ENCODE measurements around the gene THSD7A. TPM values are rescaled to one million over a fixed set of nuclear protein-coding genes. Genes with fewer than 3 reads are reported as not detected.

Gene THSD7A
- total and polyA plus RNA-seq, 2 of the 4 experiments (the other 2 are of a cell fraction): 0.02 to 0.18 TPM

- Histone ChIP-seq H3K4me2 (ENCODE audit: low read depth, low read length) (no peak overlapping the region), H3K9me1 (ENCODE audit: insufficient read depth, low read length) (no peaks in the 10 kb centered on the region), H3K9me3 (ENCODE audit: control insufficient read depth, insufficient read depth, low read length) (peaks cover 1% of the 10 kb centered on the region), H2BK20ac (ENCODE audit: low read depth, low read length) (no peak overlapping the region), H3K27ac (ENCODE audit: insufficient read depth, low read length) (no peak overlapping the region), H3K56ac (ENCODE audit: extremely low read depth, insufficient read depth, low read length) (no peak overlapping the region), H2BK15ac (ENCODE audit: low read depth, low read length) (no peak overlapping the region), H4K5ac (ENCODE audit: low read depth, low read length) (no peak overlapping the region), H3K79me1 (ENCODE audit: low read depth in 1 of 2, low read length in 2 of 2) (no peaks in the 10 kb centered on the region), H4K20me1 (ENCODE audit: insufficient read depth, low read length) (no peaks in the 10 kb centered on the region), H3K9ac (ENCODE audit: low read depth, low read length) (no peak overlapping the region), H3K23ac (ENCODE audit: low read depth, low read length) (no peak overlapping the region), H3K14ac (replicated peaks; ENCODE audit: low read depth, low read length) (no peak overlapping the region), H3K4me3 (ENCODE audit: insufficient read depth, low read depth, low read length) (no peak overlapping the region), H2AFZ (replicated peaks; ENCODE audit: low read length, poor library complexity) (no peak overlapping the region), H4K8ac (ENCODE audit: low read depth in 2 of 2, low read length in 2 of 2) (no peak overlapping the region), H3K27me3 (ENCODE audit: control insufficient read depth, insufficient read depth, low read length) (no peaks in the 10 kb centered on the region), H4K91ac (ENCODE audit: insufficient read depth, low read depth, low read length) (no peak overlapping the region), H3K36me3 (ENCODE audit: control insufficient read depth, insufficient read depth, low read length) (no peaks in the 10 kb centered on the region), H2AK5ac (ENCODE audit: low read depth, low read length) (no peak overlapping the region), H2AK9ac (replicated peaks; ENCODE audit: low read depth, low read length, poor library complexity) (no peak overlapping the region), H3K4me1 (ENCODE audit: control insufficient read depth, insufficient read depth, low read length) (no peaks in the 10 kb centered on the region), H2BK5ac (ENCODE audit: low read depth, low read length, poor library complexity, severe bottlenecking) (no peak overlapping the region), H2BK120ac (ENCODE audit: low read depth, low read length) (no peak overlapping the region), H3K18ac (ENCODE audit: low read depth, low read length) (no peak overlapping the region), H3K4ac (ENCODE audit: low read depth, low read length) (no peak overlapping the region)
- intact Hi-C loops (cut with micrococcal nuclease) (no loop called here), dilution Hi-C loops (cut with HindIII; ENCODE audit: low sequenced_read_pairs, unreplicated experiment) (no loop called here), in situ Hi-C loops (cut with MboI; ENCODE audit: low sequenced_read_pairs) (no loop called here)
- 90% methylated on average over 2 of the region's 6 CpGs; no CpG with 5 or more reads in 1 of the 2 experiments for WGBS, 2 experiments (ENCODE audit: extremely low coverage in 2 of 2, insufficient read length in 1 of 2)
- ChIA-PET CTCF (no interaction called here), POLR2A (ENCODE audit: unreplicated experiment) (no interaction called here)
- TF ChIP-seq RFX5 (IDR thresholded peaks at IDR 0.05; ENCODE audit: low read depth, low read length) (no peak), SMC3 (IDR thresholded peaks at IDR 0.05; ENCODE audit: low read depth, low read length) (no peak), ELK1 (IDR thresholded peaks at IDR 0.05; ENCODE audit: borderline replicate concordance, low read depth, low read length) (no peak), FOS (IDR thresholded peaks at IDR 0.05; ENCODE audit: low read depth, low read length) (no peak), CEBPB (IDR thresholded peaks at IDR 0.05; ENCODE audit: low read depth, low read length) (no peak), MAFK (IDR thresholded peaks at IDR 0.05; ENCODE audit: low read depth, low read length) (no peak)
- TF ChIP-seq, protein P1, sequence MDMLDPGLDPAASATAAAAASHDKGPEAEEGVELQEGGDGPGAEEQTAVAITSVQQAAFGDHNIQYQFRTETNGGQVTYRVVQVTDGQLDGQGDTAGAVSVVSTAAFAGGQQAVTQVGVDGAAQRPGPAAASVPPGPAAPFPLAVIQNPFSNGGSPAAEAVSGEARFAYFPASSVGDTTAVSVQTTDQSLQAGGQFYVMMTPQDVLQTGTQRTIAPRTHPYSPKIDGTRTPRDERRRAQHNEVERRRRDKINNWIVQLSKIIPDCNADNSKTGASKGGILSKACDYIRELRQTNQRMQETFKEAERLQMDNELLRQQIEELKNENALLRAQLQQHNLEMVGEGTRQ (IDR thresholded peaks at IDR 0.05; ENCODE audit: low read depth, low read length): no peak
- no peak for ATAC-seq (ENCODE audit: low read depth)
- BruUV-seq (replicated peaks): no TSS peak
- DNase-seq: no peak
Observed at GRCh38 chr7:11591055-11591633, 240.9 kb downstream of the THSD7A start.

Data from IMR-90 (cell line).